Epithelial cell of proximal tubule (primary cell): ENCODE results near the gene PATL2. TPM values are rescaled to one million over a fixed set of nuclear protein-coding genes. Genes with fewer than 3 reads are reported as not detected.

Experiments
- DNase-seq: peaks from one replicate; pipeline ENCODE4 v3.0.0-alpha.2; 2011; ENCODE audit warnings: low read depth
- H3K4me3 ChIP-seq: 2 replicates; pipeline ENCODE4 v1.5.1; 2011; ENCODE audit warnings: low read depth, mild to moderate bottlenecking, low read length
- total RNA-seq: library from RNA; depleted of rRNA; stranded (reverse); fragments of >200 nt; gene quantifications from 2 replicates; pipeline ENCODE4 v1.2.3, GENCODE V29; 2015
- TF ChIP-seq, protein P1 (sequence below): conservative IDR thresholded peaks from 2 replicates; pipeline ENCODE4 v1.5.1; 2012; ENCODE audit warnings: low read depth, mild to moderate bottlenecking, low read length

Gene PATL2
- total RNA-seq, 1 donor from 2014 or later = not detected

GRCh38 chr15:44663410-44664308 lies 47.5 kb downstream of the PATL2 start, which contains the start of gene SPG11:
Gene SPG11 (minus strand): TSS chr15:44663662. CDS start chr15:44663647, 15 bp downstream.
- TF ChIP-seq, protein P1, sequence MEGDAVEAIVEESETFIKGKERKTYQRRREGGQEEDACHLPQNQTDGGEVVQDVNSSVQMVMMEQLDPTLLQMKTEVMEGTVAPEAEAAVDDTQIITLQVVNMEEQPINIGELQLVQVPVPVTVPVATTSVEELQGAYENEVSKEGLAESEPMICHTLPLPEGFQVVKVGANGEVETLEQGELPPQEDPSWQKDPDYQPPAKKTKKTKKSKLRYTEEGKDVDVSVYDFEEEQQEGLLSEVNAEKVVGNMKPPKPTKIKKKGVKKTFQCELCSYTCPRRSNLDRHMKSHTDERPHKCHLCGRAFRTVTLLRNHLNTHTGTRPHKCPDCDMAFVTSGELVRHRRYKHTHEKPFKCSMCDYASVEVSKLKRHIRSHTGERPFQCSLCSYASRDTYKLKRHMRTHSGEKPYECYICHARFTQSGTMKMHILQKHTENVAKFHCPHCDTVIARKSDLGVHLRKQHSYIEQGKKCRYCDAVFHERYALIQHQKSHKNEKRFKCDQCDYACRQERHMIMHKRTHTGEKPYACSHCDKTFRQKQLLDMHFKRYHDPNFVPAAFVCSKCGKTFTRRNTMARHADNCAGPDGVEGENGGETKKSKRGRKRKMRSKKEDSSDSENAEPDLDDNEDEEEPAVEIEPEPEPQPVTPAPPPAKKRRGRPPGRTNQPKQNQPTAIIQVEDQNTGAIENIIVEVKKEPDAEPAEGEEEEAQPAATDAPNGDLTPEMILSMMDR = peak; percentile 84
- DNase-seq = peak; percentile 82
- H3K4me3 ChIP-seq = peak within 1 kb of the TSS; percentile 96

DNA sequence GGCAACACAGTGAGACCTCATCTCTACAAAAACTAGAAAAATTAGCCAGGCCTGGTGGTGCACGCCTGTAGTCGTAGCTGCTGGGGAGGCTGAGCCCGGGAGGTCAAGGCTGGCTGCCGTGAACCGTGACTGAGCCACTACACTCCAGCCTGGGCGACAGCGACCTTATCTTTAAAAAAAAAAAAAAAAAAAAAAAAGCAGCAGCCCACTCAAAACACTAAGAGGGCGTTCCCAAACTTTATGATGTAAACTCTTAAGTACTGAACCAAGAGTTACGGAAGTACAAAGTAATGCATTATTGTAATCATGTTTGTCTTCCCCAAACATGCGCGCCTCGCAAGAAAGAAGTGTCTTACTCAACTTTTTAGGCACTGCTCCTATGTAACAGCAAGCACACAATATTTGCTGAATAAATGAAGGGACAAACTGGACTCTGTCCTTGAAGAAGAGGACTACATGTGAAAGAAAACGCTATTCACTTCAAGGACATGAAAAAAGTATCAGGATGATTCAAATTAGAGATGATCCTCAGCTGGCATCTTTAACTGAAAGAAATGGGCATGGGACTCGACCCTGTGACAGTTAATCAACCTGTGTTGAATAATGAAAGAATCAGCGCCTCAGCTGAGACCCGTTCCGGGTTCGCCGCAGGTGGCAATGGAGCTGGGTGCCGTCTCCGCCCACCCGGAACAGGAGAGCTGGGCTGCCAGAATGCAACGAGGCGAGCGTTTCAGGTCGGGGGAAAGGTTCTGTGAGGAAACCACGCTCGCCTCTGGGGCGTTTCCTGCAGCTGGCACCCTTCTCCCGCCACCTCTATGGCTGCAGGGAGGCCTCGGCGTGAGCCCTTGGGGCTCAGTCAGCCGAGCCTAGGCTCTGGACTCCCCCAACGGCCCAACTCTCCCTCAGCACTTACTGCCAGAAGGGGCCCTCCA lies 48.4 kb downstream of the PATL2 start:
- no peak for DNase-seq
- peak overlapping the region; percentile 96 for H3K4me3 ChIP-seq
- TF ChIP-seq, protein P1 = no peak

DNA sequence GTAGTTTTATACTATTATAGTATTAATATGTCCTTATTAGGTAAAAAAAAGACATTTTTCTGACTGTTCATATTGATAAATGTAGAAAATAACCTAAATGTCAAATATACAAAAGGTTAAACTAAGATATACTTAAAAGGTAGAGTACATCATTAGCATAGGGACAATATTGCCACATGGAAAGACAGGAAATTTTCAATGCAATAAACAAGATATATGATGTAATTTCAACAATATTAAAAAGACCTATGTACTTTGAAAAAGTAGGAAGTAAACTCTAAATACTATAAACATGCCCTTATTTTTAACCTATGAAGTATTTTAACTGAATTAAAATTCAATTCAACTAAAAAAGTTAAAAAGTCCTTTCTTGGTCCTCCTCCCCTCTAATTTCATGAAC lies 49.5 kb downstream of the PATL2 start:
- TF ChIP-seq, protein P1 = no peak
- DNase-seq = no peak
- H3K4me3 ChIP-seq = no peak overlapping the region

DNA sequence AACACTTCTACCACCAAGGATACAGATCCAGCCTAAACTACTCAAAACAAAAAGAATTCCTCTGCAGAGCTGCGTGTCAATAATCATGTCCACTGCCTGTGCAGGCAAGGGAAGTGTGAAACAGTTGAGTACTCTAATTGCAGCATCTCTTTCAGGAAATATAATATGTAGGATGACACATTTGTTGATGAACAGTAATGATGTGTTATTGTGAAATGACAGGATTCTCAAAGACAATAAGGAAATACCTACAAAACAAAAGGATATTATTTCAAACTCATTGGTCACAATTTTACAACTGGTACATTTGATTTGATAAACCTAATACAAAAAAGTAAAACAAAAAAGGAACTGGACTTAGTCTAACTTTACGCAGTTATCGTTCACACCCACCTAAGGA lies 52.1 kb downstream of the PATL2 start:
- H3K4me3 ChIP-seq = no peak overlapping the region
- TF ChIP-seq, protein P1 = no peak
- no peak for DNase-seq

DNA sequence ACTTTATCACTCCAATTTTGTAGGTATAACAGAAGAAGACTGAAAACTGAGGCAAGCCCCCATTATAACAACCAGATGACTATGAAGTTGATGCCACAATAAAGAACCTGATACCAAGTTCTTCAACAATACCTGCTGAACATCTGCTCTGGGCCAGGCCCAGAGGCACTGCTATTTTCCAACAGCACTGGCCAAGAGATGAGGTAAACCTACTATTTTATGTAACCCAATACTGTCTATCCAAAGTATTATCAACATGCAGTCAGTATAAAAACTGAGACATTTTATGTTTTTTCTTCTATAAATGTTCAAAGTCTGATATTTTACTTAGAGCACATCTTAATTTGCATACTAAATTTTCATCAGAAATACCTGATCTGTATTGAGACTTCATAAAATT lies 53.7 kb downstream of the PATL2 start:
- TF ChIP-seq, protein P1 = no peak
- H3K4me3 ChIP-seq = no peak overlapping the region
- DNase-seq = no peak

- no peak overlapping the region for H3K4me3 ChIP-seq
- TF ChIP-seq, protein P1 = no peak
- DNase-seq = no peak
Observed at GRCh38 chr15:44656913-44657312, 54.2 kb downstream of the PATL2 start.
